ELR (cell line): Measurements from ENCODE around the gene SCART1.
"Not testable (repeated sequence)": the region's sequence is repeated elsewhere in the genome, so short reads cannot be mapped to it uniquely, and the experiment has no call there.

Experiments
- DNase-seq: peaks from one replicate; pipeline ENCODE4 v3.0.0-alpha.2; 2015; ENCODE audit warnings: low read depth

Gene SCART1

DNA sequence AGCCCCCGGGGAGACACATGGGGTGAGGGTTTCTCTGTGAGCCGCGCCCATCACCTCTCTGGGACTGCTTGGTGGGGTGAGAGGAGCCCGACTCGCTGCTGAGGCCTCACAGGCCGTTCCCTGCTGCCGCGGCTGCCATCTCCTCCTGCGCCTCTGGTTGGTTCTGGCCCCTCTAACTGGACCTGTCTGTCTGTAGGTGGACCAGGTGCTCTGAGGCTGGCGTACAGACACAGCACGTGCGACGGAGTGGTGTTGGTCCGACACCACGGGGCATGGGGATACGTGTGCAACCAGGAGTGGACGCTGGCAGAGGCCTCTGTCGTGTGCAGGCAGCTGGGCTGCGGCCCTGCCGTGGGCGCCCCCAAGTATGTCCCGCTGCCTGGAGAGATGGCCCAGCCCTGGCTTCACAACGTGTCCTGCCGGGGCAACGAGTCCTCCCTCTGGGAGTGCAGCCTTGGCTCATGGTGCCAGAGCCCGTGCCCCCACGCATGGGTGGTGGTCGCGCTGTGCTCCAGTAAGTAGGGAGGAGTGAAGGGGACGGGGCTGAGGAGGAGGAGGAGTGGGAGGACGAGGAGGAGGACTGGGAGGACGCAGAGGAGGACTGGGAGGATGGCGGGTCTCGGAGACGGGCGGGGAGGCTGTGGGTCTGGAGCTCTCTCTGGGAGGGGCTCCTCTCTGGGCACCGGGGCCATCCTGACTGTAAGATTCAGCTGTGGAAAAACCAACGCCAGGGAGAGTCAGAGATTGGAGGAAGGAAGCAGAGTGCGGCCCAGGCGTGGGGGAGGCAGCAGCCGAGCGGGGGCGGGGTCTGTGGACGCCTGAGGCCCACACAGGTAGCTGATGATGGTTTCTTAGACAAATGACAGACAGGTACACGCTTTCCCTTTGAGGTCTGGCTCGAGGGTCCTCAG lies 2.6 kb downstream of the SCART1 start:
- no peak for DNase-seq

DNA sequence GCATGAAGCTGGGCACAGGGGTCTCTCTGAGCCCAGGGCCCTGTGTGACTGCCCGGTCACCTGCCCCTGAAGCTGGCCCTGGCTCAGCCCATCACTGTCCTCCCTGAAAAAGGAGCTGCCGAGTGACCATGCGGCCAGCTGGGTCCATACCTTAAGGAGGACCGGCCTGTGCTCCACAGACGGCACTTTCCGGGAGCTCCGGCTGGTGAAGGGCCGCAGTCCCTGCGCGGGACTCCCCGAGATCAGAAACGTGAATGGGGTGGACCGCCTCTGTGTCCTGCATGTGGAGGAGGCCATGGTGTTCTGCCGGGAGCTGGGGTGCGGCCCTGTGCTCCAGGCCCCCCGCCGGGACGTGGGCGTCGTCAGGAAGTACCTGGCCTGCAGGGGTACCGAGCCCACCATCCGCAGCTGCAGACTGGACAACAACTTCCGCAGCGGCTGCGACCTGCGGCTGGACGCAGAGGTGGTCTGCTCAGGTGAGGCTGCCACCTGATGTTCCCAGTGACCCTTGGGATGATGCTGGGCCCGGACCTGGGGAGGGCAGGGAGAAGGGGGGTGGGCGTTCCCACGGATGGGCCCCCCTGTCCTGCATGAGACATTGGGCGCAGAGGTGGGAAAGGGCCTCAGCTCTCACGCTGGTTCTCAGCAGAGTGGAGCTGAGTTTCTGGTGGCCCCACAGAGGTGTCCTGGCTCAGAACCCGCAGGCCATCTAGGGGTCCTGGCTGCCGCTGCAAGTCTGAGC lies 3.5 kb downstream of the SCART1 start:
- DNase-seq: no peak

DNA sequence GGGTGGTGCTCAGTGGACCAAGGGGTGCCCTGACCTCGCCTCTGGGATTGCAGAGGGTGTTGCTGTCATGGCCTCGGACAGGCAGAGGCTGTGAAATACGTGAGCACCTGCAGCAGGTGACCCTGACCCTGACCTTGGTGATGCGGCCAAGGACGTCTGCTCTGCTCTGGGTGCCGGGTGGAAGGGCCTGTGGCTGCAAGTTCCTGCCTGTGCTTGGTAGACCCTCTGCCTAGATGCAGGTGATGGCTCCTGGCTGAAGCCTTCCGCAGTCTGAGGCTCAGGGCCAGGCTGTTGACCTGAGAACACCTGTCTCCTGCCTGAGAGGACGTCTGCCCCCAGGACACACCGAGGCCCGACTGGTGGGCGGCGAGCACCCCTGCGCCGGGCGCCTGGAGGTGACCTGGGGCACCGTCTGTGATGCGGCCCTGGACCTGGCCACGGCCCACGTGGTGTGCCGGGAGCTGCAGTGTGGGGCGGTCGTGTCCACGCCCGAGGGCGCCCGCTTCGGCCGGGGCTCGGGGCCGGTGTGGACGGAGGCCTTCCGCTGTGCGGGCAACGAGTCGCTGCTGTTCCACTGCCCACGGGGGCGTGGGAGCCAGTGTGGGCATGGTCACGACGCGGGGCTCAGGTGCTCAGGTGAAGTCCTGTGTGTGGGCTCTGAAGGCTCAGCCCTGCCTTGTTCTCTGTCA lies 4.4 kb downstream of the SCART1 start:
- no peak for DNase-seq

DNA sequence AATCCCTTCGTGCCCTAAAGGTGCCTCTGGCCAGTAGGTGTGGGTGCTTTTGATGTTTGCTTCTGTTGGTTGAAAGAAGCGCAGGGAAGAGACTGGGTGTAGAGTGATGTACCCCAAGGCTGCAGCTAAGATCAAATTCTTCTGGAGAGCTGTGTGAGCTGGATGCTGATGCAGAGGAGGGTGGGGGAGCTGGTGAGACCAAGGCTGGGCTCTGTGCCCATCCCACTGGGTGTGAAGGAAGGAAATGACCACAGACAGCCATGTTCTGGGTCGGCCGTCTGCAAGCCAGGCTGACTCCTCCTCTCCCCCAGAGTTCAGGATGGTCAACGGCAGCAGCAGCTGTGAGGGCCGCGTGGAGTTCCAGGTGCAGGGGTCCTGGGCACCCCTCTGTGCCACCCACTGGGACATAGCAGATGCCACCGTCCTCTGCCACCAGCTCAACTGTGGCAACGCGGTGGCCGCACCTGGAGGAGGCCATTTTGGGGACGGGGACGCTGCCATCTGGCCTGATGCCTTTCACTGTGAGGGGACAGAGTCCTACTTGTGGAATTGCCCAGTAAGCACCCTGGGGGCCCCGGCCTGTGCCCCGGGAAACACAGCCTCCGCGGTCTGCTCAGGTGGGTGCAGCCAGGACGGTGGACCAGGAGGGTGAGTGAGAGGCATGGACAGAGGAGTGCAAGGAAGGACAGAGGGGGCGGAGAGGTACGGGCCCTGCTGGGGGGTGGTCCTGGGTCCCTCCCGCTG lies 5.1 kb downstream of the SCART1 start:
- no peak for DNase-seq

DNA sequence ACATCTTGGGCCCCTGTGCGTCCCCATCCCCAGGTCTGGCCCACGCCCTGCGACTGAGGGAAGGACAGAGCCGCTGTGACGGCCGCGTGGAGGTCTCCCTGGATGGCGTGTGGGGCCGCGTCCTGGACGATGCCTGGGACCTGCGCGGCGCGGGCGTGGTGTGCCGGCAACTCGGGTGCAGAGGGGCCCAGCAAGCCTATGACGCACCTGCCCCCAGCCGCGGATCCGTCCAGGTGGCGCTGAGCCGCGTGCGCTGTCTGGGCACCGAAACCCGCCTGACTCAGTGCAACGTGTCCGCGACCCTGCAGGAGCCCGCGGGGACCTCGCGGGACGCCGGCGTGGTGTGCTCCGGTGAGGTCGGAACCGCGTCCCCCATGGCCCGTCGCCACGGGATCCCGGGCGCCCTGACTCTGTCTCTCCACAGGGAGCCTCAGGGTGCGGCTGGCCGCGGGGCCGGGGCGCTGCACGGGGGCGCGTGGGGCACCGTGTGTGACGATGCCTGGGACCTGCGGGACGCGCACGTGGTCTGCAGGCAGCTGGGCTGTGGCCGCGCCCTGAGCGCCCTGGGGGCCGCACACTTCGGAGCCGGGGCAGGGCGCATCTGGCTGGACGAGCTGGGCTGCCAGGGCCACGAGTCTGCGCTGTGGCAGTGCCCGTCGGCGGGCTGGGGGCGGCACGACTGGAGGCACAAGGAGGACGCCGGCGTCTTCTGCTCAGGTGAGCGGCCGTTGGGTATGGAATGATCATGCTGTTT lies 5.9 kb downstream of the SCART1 start:
- DNase-seq: no peak

DNA sequence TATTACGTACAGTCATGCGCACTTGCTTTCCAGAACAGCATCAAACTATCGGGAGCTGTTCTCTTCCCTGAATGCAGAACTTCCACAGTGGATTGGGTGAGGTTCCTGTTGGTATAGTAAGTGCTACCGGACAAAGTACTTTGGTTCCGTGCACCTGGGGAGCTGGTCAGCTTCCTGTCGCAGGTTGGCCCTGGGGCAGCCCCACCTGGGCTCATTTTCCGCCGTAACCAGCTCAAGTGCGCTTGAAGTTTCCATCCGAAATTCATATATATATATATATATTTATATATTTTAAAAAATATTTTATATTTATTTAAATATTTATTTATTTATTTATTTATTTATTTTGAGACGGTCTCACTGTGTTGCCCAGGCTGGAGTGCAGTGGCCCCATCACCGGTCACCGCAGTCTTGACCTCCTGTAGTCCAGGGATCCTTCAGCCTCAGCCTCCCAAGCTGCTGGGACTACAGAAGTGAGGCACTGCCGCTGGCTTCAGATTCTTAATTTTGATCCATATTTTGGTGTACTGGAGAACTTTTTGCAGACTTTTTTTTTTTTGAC lies 6.5 kb downstream of the SCART1 start:
- no peak for DNase-seq

DNA sequence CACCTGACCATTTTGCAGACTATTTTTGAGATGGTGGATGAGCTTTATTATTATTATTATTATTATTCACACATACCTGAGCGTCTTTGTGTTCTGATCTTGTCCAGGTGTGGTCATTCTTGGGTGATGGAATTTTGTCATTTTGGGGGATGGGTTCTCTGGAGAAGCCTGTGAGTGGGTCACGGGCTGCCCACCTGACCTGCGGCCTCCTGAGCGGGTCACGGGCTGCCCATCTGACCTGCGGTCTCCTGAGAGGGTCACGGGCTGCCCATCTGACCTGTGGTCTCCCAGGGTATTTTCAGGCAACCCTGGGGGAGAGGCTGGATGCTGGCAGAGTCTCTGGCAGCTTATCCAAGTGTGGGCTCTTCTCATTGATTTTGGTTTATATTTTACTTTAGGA lies 7.3 kb downstream of the SCART1 start:
- no peak for DNase-seq

DNA sequence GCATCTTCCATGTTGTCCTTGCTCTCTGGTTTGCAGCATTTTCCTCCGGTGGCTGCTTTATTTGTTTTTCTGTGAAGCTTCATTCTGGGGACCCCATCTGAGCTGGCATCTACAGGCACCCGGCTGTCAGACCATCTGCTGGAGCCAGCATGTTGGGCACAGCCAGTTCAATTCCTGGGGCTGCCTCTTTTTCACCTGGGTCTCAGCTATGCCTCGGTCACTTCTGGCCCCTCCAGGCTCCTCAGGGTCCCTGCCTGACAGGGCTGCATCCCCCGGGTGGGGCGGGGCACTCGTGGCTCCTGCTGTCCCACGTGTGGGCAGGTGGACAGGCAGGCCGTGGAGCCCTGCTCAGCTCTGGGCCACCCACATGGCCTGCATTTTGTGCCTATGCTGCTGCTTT lies 8.1 kb downstream of the SCART1 start:
- no peak for DNase-seq

DNA sequence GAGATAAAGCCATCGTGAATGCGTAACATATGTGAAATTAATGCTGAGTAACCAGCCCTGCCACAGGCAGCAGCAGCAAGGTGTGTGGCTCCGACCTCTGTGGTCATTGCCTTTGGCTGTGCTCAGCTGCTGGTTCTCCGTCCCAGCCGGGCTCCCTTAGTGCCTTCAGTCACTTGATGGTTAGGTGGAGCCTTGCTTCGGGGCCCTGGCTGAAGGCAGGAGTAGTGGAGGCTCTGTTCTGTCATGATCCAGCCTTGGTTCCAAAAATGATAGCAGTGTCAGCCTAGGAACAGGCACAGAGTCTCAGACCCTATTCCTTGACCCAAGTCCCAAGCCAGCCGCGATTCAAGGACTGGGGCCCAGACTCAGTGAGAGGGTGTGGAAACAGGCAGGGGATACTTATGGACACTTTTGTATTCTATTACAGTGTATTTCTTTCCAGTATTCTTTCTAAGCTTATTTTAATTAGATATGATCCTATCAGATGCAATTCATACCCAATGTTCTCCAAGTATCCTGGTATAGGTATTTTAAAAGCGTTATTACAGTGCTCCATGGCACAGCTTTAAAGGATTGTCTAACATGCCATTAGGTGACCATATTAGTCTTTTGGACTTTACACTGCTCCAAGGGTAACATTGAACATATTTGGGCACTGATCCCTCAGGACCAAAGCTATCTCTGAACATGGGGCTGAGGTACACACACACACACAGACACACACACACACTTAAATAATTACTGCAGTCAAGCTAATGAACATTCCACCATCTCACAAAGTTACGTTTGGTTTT lies 9.0 kb downstream of the SCART1 start:
- no peak for DNase-seq

DNA sequence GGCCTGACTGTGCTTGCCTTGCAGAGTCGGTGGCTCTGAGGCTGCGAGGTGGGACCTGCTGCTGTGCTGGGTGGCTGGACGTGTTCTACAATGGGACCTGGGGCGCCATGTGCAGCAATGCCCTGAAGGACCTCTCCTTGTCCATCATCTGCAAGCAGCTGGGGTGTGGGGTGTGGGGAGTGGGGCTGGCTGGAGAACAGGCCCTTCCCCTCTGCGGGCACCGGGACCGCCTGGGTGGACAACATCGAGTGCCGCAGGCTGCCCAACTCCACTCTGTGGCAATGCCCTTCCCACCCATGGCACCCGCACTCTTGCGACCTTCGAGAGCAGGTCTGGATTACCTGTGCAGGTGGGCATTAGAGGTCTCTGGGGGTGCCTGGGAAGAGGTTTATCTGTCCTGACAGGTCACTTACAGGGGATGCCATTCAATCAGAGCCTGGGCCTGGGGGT lies 10.9 kb downstream of the SCART1 start:
- no peak for DNase-seq

DNA sequence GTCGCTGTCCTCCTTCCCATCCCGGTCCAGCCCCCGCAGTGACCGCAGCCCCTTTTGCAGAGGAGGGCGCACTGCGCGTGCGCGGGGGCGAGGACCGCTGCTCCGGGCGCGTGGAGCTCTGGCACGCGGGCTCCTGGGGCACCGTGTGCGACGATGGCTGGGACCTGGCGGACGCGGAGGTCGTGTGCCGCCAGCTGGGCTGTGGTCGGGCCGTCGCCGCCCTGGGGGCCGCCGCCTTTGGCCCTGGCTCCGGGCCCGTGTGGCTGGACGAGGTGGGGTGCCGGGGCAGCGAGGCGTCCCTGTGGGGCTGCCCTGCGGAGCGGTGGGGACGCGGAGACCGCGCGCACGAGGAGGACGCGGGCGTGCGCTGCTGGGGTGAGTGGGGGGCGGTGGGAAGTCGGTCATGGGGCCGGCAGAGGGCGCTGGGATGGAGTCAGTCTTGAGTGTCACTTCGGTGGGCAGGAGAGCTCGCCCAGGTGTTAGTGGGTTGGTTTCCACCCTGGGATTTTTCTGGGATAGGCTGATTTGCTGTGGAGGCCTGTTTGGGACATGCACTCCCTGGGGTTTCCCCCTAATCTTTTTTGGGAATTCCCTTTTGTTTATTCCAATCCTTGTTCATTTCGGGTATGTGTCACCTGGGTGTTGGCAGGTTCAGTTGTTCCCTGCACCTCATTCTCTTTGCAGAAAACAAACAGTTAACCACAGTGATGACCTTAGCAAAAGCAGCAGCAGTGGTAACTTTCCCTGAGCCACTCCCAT lies 11.6 kb downstream of the SCART1 start:
- DNase-seq: no peak

DNA sequence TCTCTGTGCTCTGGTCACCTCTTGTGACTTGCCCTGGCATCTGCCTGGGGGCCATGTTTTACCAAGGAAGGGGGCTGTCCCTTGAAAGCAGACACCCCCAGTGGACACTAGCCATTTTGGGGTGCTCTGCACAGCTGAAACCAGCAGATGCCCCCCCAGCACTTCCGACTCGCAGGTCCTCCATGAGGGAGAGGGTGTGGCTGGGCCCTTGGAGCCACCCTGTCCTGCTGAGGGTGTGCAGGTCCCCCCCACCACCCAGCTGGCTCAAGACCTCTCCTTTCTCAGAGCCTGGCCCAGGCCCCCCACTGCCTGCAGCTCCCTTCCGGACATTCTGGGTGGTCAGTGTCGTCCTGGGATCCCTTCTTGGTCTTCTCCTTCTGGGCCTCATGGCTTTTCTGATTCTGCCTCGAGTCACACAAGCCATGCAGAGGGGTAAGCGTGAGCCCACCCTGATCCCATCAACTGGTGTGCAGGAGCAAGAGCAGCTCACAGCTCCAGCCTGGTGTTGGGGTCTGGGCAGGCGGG lies 12.3 kb downstream of the SCART1 start:
- no peak for DNase-seq

DNA sequence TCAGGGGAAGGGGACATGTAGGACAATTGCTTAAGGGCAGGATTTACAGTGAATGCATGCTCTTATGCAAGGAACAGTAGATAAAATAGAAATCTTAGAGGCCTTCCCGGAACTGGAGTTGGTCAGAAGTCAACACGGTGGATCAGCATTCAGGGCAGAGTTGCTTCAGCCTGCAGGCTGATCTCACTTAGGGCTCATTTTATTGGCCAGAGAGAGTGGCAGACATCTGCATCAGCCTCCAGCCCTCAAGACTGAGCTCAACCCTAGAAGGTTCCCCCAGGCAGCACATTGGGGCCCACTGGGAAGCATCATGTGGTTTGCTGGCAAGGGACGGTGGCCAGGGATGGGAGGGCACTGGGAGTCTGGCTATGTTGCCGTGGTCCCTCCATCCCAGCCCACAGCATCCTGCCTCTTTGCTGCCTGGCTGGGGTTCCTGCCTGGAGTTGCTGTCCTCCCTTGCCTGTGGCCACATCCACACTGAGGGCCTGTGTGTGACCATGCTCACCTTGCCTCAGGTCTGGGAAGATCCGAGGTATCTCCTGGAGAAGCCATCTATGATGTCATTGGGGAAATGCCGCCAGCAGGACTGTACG lies 13.0 kb downstream of the SCART1 start:
- DNase-seq: no peak

DNA sequence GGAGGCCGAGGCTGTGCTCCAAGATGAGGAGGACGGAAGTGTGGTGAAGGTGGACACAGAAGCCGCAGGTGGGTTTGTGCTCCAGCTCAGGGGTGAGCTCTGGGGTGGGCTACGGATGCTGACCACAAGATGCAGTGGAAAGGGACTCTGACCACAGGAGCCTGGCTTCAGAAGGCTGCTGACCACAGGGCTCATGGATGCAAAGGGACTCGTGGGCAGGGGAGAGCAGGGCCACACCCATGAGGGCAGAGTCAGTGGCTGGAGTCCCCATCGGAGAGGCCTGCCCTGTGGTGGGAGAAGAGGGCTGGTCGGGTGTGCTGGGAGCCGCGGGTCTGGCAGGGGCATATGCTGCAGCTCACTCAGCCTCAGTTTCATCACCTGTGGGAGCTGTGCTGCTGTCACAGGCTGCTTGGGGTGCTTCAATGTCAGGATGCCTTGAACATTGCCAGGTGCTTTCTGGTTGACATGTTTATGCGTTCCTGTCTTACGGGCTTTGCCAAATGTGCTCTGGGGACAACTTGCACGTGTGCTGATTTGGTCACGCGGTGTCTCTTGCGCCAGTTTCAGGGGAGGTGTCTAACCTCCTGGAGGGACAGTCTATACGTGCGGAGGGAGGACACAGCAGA lies 13.7 kb downstream of the SCART1 start:
- DNase-seq: no peak

DNA sequence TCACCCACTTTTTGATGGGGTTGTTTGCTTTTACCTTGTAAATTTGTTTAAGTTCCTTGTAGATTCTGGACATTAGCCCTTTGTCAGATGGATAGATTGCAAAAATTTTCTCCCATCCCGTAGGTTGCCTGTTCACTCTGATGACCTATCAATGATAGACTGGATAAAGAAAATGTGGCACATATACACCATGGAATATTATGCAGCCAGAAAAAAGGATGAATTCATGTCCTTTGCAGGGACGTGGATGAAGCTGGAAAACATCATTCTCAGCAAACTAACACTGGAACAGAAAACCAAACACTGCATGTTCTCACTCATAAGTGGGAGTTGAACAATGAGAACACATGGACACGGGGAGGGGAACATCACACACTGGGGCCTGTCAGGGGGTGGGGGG lies 15.5 kb downstream of the SCART1 start:
- not testable (repeated sequence) for DNase-seq

DNA sequence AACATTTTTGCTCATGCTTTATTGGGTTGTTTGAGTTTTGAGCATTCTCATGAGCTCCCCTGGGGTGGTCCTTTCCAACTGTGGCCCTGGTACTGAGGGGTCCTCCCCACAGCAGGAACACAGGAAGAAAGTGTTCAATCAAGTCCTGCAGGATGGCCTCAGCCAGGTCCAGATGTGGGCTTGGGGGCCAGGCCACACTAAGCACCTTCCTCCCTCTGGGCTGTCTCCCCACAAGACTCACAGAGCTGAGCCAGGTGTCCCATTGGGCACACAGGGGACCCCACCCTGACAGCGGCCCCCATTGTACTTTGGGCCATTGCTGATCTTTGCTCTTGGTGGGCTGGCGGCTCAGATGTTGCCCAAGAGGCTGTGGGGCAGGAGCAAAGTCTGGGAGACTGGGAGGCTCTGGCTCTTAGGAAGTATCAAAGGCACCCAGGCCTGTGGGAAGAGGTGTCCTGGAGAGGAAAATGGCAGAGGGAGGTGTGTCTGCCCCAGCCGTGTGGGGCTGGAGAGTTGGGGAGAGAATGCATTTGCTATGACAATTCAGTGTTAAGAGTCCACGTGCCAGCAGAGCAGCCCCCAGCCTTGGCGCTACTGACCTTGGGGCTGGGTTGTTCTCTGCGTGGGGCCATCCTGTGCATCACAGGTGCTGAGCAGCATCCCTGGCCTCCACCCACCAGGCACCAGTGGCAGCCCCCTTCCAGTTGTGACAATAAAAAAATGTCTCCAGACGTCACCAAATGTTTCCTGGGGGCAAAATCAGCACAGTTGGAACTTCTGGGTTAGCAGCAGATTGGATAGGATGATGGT lies 17.8 kb downstream of the SCART1 start:
- no peak for DNase-seq

DNA sequence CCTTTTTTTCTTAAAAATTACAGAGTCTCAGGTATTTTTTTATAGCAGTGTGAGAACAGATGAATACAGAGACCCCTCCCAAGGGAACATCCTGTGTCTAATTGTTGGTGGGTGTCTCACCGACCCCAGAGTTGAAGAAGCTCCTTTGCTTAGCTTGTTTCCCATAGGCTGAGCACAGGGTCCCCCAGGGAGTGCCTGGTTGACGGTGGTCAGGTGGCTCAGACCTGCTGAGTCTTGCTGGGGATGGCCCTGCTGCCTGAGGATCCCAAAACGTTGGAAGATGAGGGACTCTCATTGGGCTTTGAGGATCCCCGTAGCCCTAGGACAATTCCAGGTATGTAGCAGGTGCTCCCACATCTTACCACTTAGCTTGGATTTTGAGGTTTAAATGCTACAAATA lies 19.5 kb downstream of the SCART1 start:
- DNase-seq: no peak
